Naive thymus-derived CD8-positive, alpha-beta T cell (primary cell): Measurements from ENCODE around the gene TXNDC16. TPM values are rescaled to one million over a fixed set of nuclear protein-coding genes. Genes with fewer than 3 reads are reported as not detected.
"Not testable (repeated sequence)": the region's sequence is repeated elsewhere in the genome, so short reads cannot be mapped to it uniquely, and the experiment has no call there.

Experiments
- ATAC-seq, 2 donors: fragments of 150-1000 bp; cut with Tn5 transposase in 1 of 2; sonication (Bioruptor Pico), chemical (Tn5 transposase) in 1 of 2; 1 replicate in 1 of 2; 2 replicates in 1 of 2; pipeline ENCODE4 v1.10.0; 2021; ENCODE audit warnings: mild to moderate bottlenecking in 2 of 2, moderate library complexity in 2 of 2
- POLR2A ChIA-PET: fragments of 350-600 bp; sonication (Branson Sonifier 250); formaldehyde crosslinking; loops from one replicate; lab custom pipeline; 2021; ENCODE audit warnings: antibody characterized with exemption; lab: Charles Lee
- DNase-seq, 10 donors: peaks; one replicate each; pipeline versions ENCODE4 v3.0.0 to v3.0.0-alpha.2; 2020 to 2022
- H3K27ac Mint-ChIP-seq, 10 donors: one replicate each; pipeline ENCODE4 v1.8.0; 2020 to 2022; ENCODE audit warnings: mild to moderate bottlenecking in 10 of 10, mixed read lengths in 10 of 10, moderate library complexity in 4 of 10, inconsistent platforms in 1 of 10
- H3K27me3 Mint-ChIP-seq, 5 donors: one replicate each; pipeline ENCODE4 v1.8.0; 2021 to 2022; ENCODE audit warnings: mixed read lengths in 5 of 5
- H3K36me3 Mint-ChIP-seq, 3 donors: one replicate each; pipeline ENCODE4 v1.8.0; 2020 to 2022; ENCODE audit warnings: mixed read lengths in 3 of 3, mild to moderate bottlenecking in 2 of 3, inconsistent platforms in 1 of 3
- H3K4me1 Mint-ChIP-seq, 4 donors: one replicate each; pipeline ENCODE4 v1.8.0; 2021 to 2022; ENCODE audit warnings: mixed read lengths in 4 of 4
- H3K4me3 Mint-ChIP-seq, 10 donors: one replicate each; pipeline ENCODE4 v1.8.0; 2020 to 2022; ENCODE audit warnings: mild to moderate bottlenecking in 10 of 10, mixed read lengths in 10 of 10, moderate library complexity in 6 of 10, inconsistent platforms in 1 of 10
- H3K9me3 Mint-ChIP-seq, 9 donors: one replicate each; pipeline ENCODE4 v1.8.0; 2020 to 2022; ENCODE audit warnings: mixed read lengths in 9 of 9, mild to moderate bottlenecking in 3 of 9, inconsistent platforms in 1 of 9, moderate library complexity in 1 of 9
- polyA plus RNA-seq, 3 donors: library from polyadenylated mRNA; unstranded; fragments of 300-500 nt; fragmentation: Illumina TruSeq; gene quantifications; one replicate each; pipeline ENCODE4 v1.2.3, GENCODE V29; 2021
- total RNA-seq, 8 experiments: library from RNA in 2 of 8; stranded (reverse) in 2 of 8; gene quantifications; one replicate each; pipeline ENCODE4 v1.2.3 and lab custom pipeline; 2021 to 2026

TXNDC16 gene
- total and polyA plus RNA-seq, 5 experiments from 2014 or later: 1.6 to 9.2 (median 2.2) TPM

GRCh38 chr14:52531481-52531880 is 20.8 kb downstream of the TXNDC16 start:
- POLR2A ChIA-PET: no interaction called here
- Mint-ChIP-seq H3K4me3 (no peak overlapping the region), H3K9me3 (no peaks in the 10 kb centered on the region), H3K4me1 (peaks cover 0 to 1% (median 0%) of the 10 kb centered on the region in 4 donors), H3K36me3 (peaks cover 10 to 31% (median 30%) of the 10 kb centered on the region in 3 donors), H3K27ac (no peak overlapping the region), H3K27me3 (no peaks in the 10 kb centered on the region)
- ATAC-seq: peak; percentile 25 to 30
- no peak for DNase-seq

GRCh38 chr14:52527052-52527451 is 25.3 kb downstream of the TXNDC16 start:
- POLR2A ChIA-PET: interaction anchor here (0.6 kb wide), 1 partner anchor 124 kb away, joined by 3 read pairs; no protein-coding TSS in a partner anchor
- no peaks in the 10 kb centered on the region for H3K27me3 Mint-ChIP-seq
- no peak overlapping the region for H3K27ac Mint-ChIP-seq
- ATAC-seq (no peak), DNase-seq (no peak)
- H3K9me3 Mint-ChIP-seq: no peaks in the 10 kb centered on the region
- no peak overlapping the region for H3K4me3 Mint-ChIP-seq
- H3K36me3 Mint-ChIP-seq: peaks cover 0 to 18% (median 10%) of the 10 kb centered on the region in 3 donors
- H3K4me1 Mint-ChIP-seq: peaks cover 0 to 3% (median 0%) of the 10 kb centered on the region in 4 donors

GRCh38 chr14:52522581-52523345 is 29.5 kb downstream of the TXNDC16 start:
- Mint-ChIP-seq H3K4me1 (peaks cover 0 to 3% (median 0%) of the 10 kb centered on the region in 4 donors), H3K36me3 (peaks cover 0 to 20% (median 7%) of the 10 kb centered on the region in 3 donors), H3K27ac (no peak overlapping the region), H3K9me3 (no peaks in the 10 kb centered on the region), H3K4me3 (no peak overlapping the region), H3K27me3 (no peaks in the 10 kb centered on the region)
- DNase-seq (no peak), ATAC-seq (no peak)
- POLR2A ChIA-PET: no interaction called here

- DNase-seq (no peak), ATAC-seq (no peak)
- Mint-ChIP-seq H3K4me1 (peaks cover 0 to 2% (median 0%) of the 10 kb centered on the region in 4 donors), H3K36me3 (peaks cover 0 to 16% (median 2%) of the 10 kb centered on the region in 3 donors), H3K9me3 (no peaks in the 10 kb centered on the region), H3K27ac (no peak overlapping the region), H3K27me3 (no peaks in the 10 kb centered on the region), H3K4me3 (no peak overlapping the region)
- POLR2A ChIA-PET: no interaction called here
Measured at GRCh38 chr14:52522033-52522432, 30.3 kb downstream of the TXNDC16 start.

- no peak overlapping the region for H3K4me3 Mint-ChIP-seq
- H3K9me3 Mint-ChIP-seq: no peaks in the 10 kb centered on the region
- ATAC-seq: no peak
- POLR2A ChIA-PET: no interaction called here
- H3K4me1 Mint-ChIP-seq: no peaks in the 10 kb centered on the region
- H3K27ac Mint-ChIP-seq: no peak overlapping the region
- peaks cover 0 to 19% (median 6%) of the 10 kb centered on the region in 3 donors for H3K36me3 Mint-ChIP-seq
- no peaks in the 10 kb centered on the region for H3K27me3 Mint-ChIP-seq
- DNase-seq: no peak
Measured at GRCh38 chr14:52514046-52514811, 38.1 kb downstream of the TXNDC16 start.

- Mint-ChIP-seq H3K27me3 (no peaks in the 10 kb centered on the region), H3K27ac (no peak overlapping the region), H3K9me3 (peaks cover 0 to under 1% (median 0%) of the 10 kb centered on the region in 9 donors), H3K4me1 (no peaks in the 10 kb centered on the region), H3K36me3 (peaks cover 0 to 24% (median 14%) of the 10 kb centered on the region in 3 donors), H3K4me3 (no peak overlapping the region)
- POLR2A ChIA-PET: no interaction called here
- DNase-seq (no peak), ATAC-seq (no peak)
Measured at GRCh38 chr14:52513249-52513648, 39.1 kb downstream of the TXNDC16 start.

GRCh38 chr14:52494444-52494843 is 57.9 kb downstream of the TXNDC16 start:
- DNase-seq: no peak
- Mint-ChIP-seq H3K9me3 (peaks cover 0 to 26% (median 16%) of the 10 kb centered on the region in 9 donors), H3K4me3 (no peak overlapping the region), H3K27ac (no peak overlapping the region), H3K27me3 (no peaks in the 10 kb centered on the region), H3K36me3 (peaks cover 30 to 64% (median 56%) of the 10 kb centered on the region in 3 donors), H3K4me1 (peaks cover 0 to 6% (median under 1%) of the 10 kb centered on the region in 4 donors)
- POLR2A ChIA-PET: no interaction called here
- no peak for ATAC-seq

- DNase-seq: no peak
- H3K27ac Mint-ChIP-seq: no peak overlapping the region
- H3K4me3 Mint-ChIP-seq: no peak overlapping the region
- H3K4me1 Mint-ChIP-seq: peaks cover 0 to 8% (median 3%) of the 10 kb centered on the region in 4 donors
- H3K36me3 Mint-ChIP-seq: peaks cover 6 to 26% (median 19%) of the 10 kb centered on the region in 3 donors
- POLR2A ChIA-PET: no interaction called here
- no peak for ATAC-seq
- no peaks in the 10 kb centered on the region for H3K9me3 Mint-ChIP-seq
- H3K27me3 Mint-ChIP-seq: no peaks in the 10 kb centered on the region
Measured at GRCh38 chr14:52485350-52485960, 66.8 kb downstream of the TXNDC16 start.

GRCh38 chr14:52481864-52482263 is 70.4 kb downstream of the TXNDC16 start:
- DNase-seq (no peak), ATAC-seq (no peak)
- H3K4me3 Mint-ChIP-seq: no peak overlapping the region
- POLR2A ChIA-PET: no interaction called here
- peaks cover 24 to 41% (median 34%) of the 10 kb centered on the region in 3 donors for H3K36me3 Mint-ChIP-seq
- no peak overlapping the region for H3K27ac Mint-ChIP-seq
- no peaks in the 10 kb centered on the region for H3K27me3 Mint-ChIP-seq
- peaks cover 6 to 9% (median 7%) of the 10 kb centered on the region in 4 donors for H3K4me1 Mint-ChIP-seq
- peaks cover 0 to 8% (median 0%) of the 10 kb centered on the region in 9 donors for H3K9me3 Mint-ChIP-seq

GRCh38 chr14:52473557-52473956 is 78.7 kb downstream of the TXNDC16 start:
- Mint-ChIP-seq H3K27me3 (no peaks in the 10 kb centered on the region), H3K36me3 (peaks cover 18 to 40% (median 36%) of the 10 kb centered on the region in 3 donors), H3K9me3 (peaks cover 0 to 17% (median 7%) of the 10 kb centered on the region in 9 donors), H3K4me3 (no peak overlapping the region), H3K27ac (no peak overlapping the region), H3K4me1 (peaks cover 5 to 15% (median 9%) of the 10 kb centered on the region in 4 donors)
- peak in 4 of 10 donors; percentile 14 to 58 (median 48) for DNase-seq
- peak; percentile 30 to 55 for ATAC-seq
- POLR2A ChIA-PET: no interaction called here

GRCh38 chr14:52472728-52473127 is 79.6 kb downstream of the TXNDC16 start:
- Mint-ChIP-seq H3K9me3 (peaks cover 0 to 17% (median 7%) of the 10 kb centered on the region in 9 donors), H3K36me3 (peaks cover 16 to 35% (median 34%) of the 10 kb centered on the region in 3 donors), H3K4me1 (peaks cover 0 to 10% (median 5%) of the 10 kb centered on the region in 4 donors), H3K4me3 (no peak overlapping the region), H3K27me3 (no peaks in the 10 kb centered on the region), H3K27ac (no peak overlapping the region)
- DNase-seq: no peak
- ATAC-seq: no peak
- POLR2A ChIA-PET: no interaction called here

- ATAC-seq, H3K4me3 Mint-ChIP-seq, H3K27me3 Mint-ChIP-seq, POLR2A ChIA-PET, DNase-seq: not testable (repeated sequence)
- H3K9me3 Mint-ChIP-seq: peaks cover 0 to 14% (median 7%) of the 10 kb centered on the region in 9 donors
- peak overlapping the region in 1 of 10 donors; percentile 43 for H3K27ac Mint-ChIP-seq
- H3K4me1 Mint-ChIP-seq: peaks cover 0 to 10% (median 5%) of the 10 kb centered on the region in 4 donors
- peaks cover 15 to 36% (median 32%) of the 10 kb centered on the region in 3 donors for H3K36me3 Mint-ChIP-seq
Measured at GRCh38 chr14:52472251-52472650, 80.1 kb downstream of the TXNDC16 start.
